HepG2 (cell line): Measurements from ENCODE around the gene MPC1. TPM values are rescaled to one million over a fixed set of nuclear protein-coding genes. Genes with fewer than 3 reads are reported as not detected.
A peak's percentile ranks its signal among the peaks of the same experiment; 100 is the strongest.

Source experiments
- EHMT2 ChIP-seq: fragments of 200-600 bp; sonication (generic); IDR thresholded peaks from 2 replicates; pipeline ENCODE4 v1.7.0; 2017; ENCODE audit warnings: antibody characterized with exemption, low read depth, low read length, borderline replicate concordance
- GRHL1 ChIP-seq: sonication (generic); formaldehyde crosslinking; conservative IDR thresholded peaks from 2 replicates; pipeline ENCODE4 v1.8.0; 2022; ENCODE audit warnings: missing genetic modification reagents
- HES4 ChIP-seq: sonication (generic); formaldehyde crosslinking; IDR thresholded peaks from 2 replicates; pipeline ENCODE4 v1.9.0; 2021; ENCODE audit warnings: mild to moderate bottlenecking, missing genetic modification reagents, borderline replicate concordance
- HINFP ChIP-seq: sonication (generic); formaldehyde crosslinking; IDR thresholded peaks from 2 replicates; pipeline ENCODE4 v1.4.0; 2020; ENCODE audit warnings: low read depth, mild to moderate bottlenecking, missing genetic modification reagents
- KDM6A ChIP-seq: IDR thresholded peaks from 2 replicates; pipeline ENCODE4 v1.6.1; 2016; ENCODE audit warnings: low read depth
- POLR2A ChIP-seq, 2 experiments: IDR thresholded peaks; 2 replicates each; pipeline ENCODE4 v1.6.1; 2011; ENCODE audit warnings: low read depth in 2 of 2, low read length in 2 of 2, mild to moderate bottlenecking in 1 of 2, moderate library complexity in 1 of 2; ENCODE audit not compliant: insufficient read depth in 1 of 2
- PRDM15 ChIP-seq: sonication (generic); formaldehyde crosslinking; IDR thresholded peaks from 2 replicates; pipeline ENCODE4 v1.4.0; 2020; ENCODE audit warnings: missing genetic modification reagents
- SAP130 ChIP-seq: IDR thresholded peaks from 2 replicates; pipeline ENCODE4 v1.6.1; 2016; ENCODE audit warnings: low read depth
- SIN3A ChIP-seq: IDR thresholded peaks from 2 replicates; pipeline ENCODE4 v1.6.1; 2011; ENCODE audit warnings: low read depth, mild to moderate bottlenecking, control low read depth, low read length, borderline replicate concordance
- USF2 ChIP-seq, 2 experiments: sonication (generic) in 1 of 2; formaldehyde crosslinking in 1 of 2; IDR thresholded peaks; 2 replicates each; pipeline versions ENCODE4 v1.5.1 to v1.6.1; 2011 to 2020; ENCODE audit warnings: borderline replicate concordance in 1 of 2, low read depth in 1 of 2, low read length in 1 of 2, mild to moderate bottlenecking in 1 of 2, missing genetic modification reagents in 1 of 2, moderate library complexity in 1 of 2
- ZBTB49 ChIP-seq: sonication (generic); formaldehyde crosslinking; IDR thresholded peaks from 2 replicates; pipeline ENCODE4 v1.4.0; 2020; ENCODE audit warnings: missing genetic modification reagents, borderline replicate concordance
- ZFP36 ChIP-seq: fragments of 150-350 bp; IDR thresholded peaks from 2 replicates; pipeline ENCODE4 v1.6.1; 2018; ENCODE audit warnings: borderline replicate concordance, low read length, low read depth; ENCODE audit not compliant: partially characterized antibody
- ZNF124 ChIP-seq: sonication (generic); formaldehyde crosslinking; IDR thresholded peaks from 2 replicates; pipeline ENCODE4 v1.4.0; 2020; ENCODE audit warnings: missing genetic modification reagents
- ZNF597 ChIP-seq: sonication (generic); formaldehyde crosslinking; IDR thresholded peaks from 2 replicates; pipeline ENCODE4 v1.5.0; 2020; ENCODE audit warnings: missing genetic modification reagents
- ZNF678 ChIP-seq: sonication (generic); formaldehyde crosslinking; IDR thresholded peaks from 2 replicates; pipeline ENCODE4 v1.4.0; 2020; ENCODE audit warnings: mild to moderate bottlenecking, missing genetic modification reagents
- ZNF841 ChIP-seq: sonication (generic); formaldehyde crosslinking; IDR thresholded peaks from 2 replicates; pipeline ENCODE4 v1.8.1; 2023; ENCODE audit warnings: missing genetic modification reagents, borderline replicate concordance
- polyA plus RNA-seq, 8 experiments: library from polyadenylated mRNA; depleted of rRNA in 3 of 8; stranded (reverse) in 7 of 8; unstranded in 1 of 8; fragments of >200 nt; fragmentation: Illumina TruSeq in 4 of 8; extraction: Trizol in 4 of 8; gene quantifications; 2 replicates each; pipeline versions ENCODE4 v1.2.1 to v1.2.3, GENCODE V29; 2011 to 2016; ENCODE audit warnings: low read depth in 4 of 8, missing spikeins in 1 of 8, mixed read lengths in 1 of 8; ENCODE audit not compliant: insufficient read depth in 1 of 8
- total RNA-seq, 5 experiments: library from RNA; depleted of rRNA; stranded (reverse); fragments of >200 nt; fragmentation: Illumina TruSeq; extraction: Trizol; gene quantifications; 2 replicates each; pipeline ENCODE4 v1.2.3, GENCODE V29; 2016; ENCODE audit warnings: low read depth in 1 of 5

Gene MPC1
- total and polyA plus RNA-seq, 2 of the 13 experiments (the other 11 are each of a cell fraction or from before 2014, with no cell fraction given), result 189 to 214 TPM

- no peak for TF ChIP-seq ZBTB49 (CRISPR knock-in tag)
- peak in 1 of 2 experiments; percentile 92; a peak in 2 of 4 replicates for TF ChIP-seq POLR2A (IDR thresholded peaks at IDR 0.05; ENCODE audit: insufficient read depth in 1 of 2, low read depth in 2 of 2, low read length in 2 of 2)
- TF ChIP-seq ZNF597 (CRISPR knock-in tag), result no peak
- no peak for TF ChIP-seq SAP130
- TF ChIP-seq SIN3A, result peak; percentile 41; the same call in 1 of the 2 replicates
- TF ChIP-seq USF2 (IDR thresholded peaks at IDR 0.05; ENCODE audit: low read depth, low read length), result no peak
- no peak for TF ChIP-seq USF2 (CRISPR knock-in tag; IDR thresholded peaks at IDR 0.05; ENCODE audit: borderline replicate concordance)
- no peak for TF ChIP-seq ZFP36
- no peak for TF ChIP-seq HES4
- TF ChIP-seq HINFP (CRISPR knock-in tag), result no peak
- TF ChIP-seq ZNF841, result 0 out of 2 replicates have a peak, but pooled peaks have one; percentile 6
- TF ChIP-seq EHMT2, result no peak
- TF ChIP-seq PRDM15 (CRISPR knock-in tag), result no peak
- TF ChIP-seq GRHL1 (CRISPR knock-in tag), result no peak
- TF ChIP-seq ZNF678 (CRISPR knock-in tag), result no peak
- no peak for TF ChIP-seq KDM6A (CRISPR knock-in tag)
- TF ChIP-seq ZNF124, result no peak
These were observed 224 bp downstream of the MPC1 start (continued) for GRCh38 chr6:166382500-166382932.
